SK-N-SH treated with all-trans-retinoic acid at 6 μM for 48 hours (cell line): ENCODE measurements around the gene CCNJL.

ENCODE experiments used
- ARNTL ChIP-seq: fragments of 450-650 bp; formaldehyde crosslinking; IDR thresholded peaks from 2 replicates; pipeline ENCODE4 v1.5.0; 2020; ENCODE audit warnings: low read depth, mild to moderate bottlenecking, moderate library complexity, borderline replicate concordance
- CREB5 ChIP-seq: fragments of 250-450 bp; sonication (Bioruptor Pico); IDR thresholded peaks from 2 replicates; pipeline ENCODE4 v1.5.1; 2020; ENCODE audit warnings: low read depth, mild to moderate bottlenecking, moderate library complexity
- CSDC2 ChIP-seq: fragments of 250-450 bp; sonication (Bioruptor Pico); IDR thresholded peaks from 2 replicates; pipeline ENCODE4 v1.5.0; 2020; ENCODE audit warnings: mild to moderate bottlenecking, moderate library complexity
- ESRRG ChIP-seq: fragments of 250-450 bp; sonication (Bioruptor Pico); IDR thresholded peaks from 2 replicates; pipeline ENCODE4 v1.6.1; 2021; ENCODE audit warnings: mild to moderate bottlenecking
- ISL1 ChIP-seq: fragments of 250-450 bp; sonication (Bioruptor Pico); IDR thresholded peaks from 2 replicates; pipeline ENCODE4 v2.1.2; 2022; ENCODE audit warnings: mild to moderate bottlenecking, moderate library complexity
- OSR1 ChIP-seq: fragments of 250-450 bp; sonication (Bioruptor Pico); IDR thresholded peaks from 2 replicates; pipeline ENCODE4 v1.8.0; 2022; ENCODE audit warnings: moderate library complexity, mild to moderate bottlenecking, inconsistent platforms
- PATZ1 ChIP-seq: fragments of 250-450 bp; sonication (Bioruptor Pico); IDR thresholded peaks from 2 replicates; pipeline ENCODE4 v1.8.0; 2020; ENCODE audit warnings: mild to moderate bottlenecking, moderate library complexity, borderline replicate concordance
- RARB ChIP-seq: fragments of 250-450 bp; sonication (Bioruptor Pico); IDR thresholded peaks from 2 replicates; pipeline ENCODE4 v1.8.0; 2021; ENCODE audit warnings: mild to moderate bottlenecking, moderate library complexity
- TOX ChIP-seq: fragments of 250-450 bp; sonication (Bioruptor Pico); IDR thresholded peaks from 2 replicates; pipeline ENCODE4 v1.8.0; 2021; ENCODE audit warnings: mild to moderate bottlenecking, moderate library complexity, borderline replicate concordance
- ZFP30 ChIP-seq: fragments of 450-650 bp; formaldehyde crosslinking; IDR thresholded peaks from 2 replicates; pipeline ENCODE4 v1.5.0; 2022; ENCODE audit warnings: mild to moderate bottlenecking, moderate library complexity
- ZNF565 ChIP-seq: fragments of 450-650 bp; formaldehyde crosslinking; conservative IDR thresholded peaks from 2 replicates; pipeline ENCODE4 v1.5.0; 2020; ENCODE audit warnings: low read depth, mild to moderate bottlenecking, moderate library complexity
- ZNF70 ChIP-seq: fragments of 450-650 bp; formaldehyde crosslinking; IDR thresholded peaks from 2 replicates; pipeline ENCODE4 v1.5.0; 2020; ENCODE audit warnings: mild to moderate bottlenecking, moderate library complexity
- ZNF8 ChIP-seq: fragments of 450-650 bp; formaldehyde crosslinking; IDR thresholded peaks from 2 replicates; pipeline ENCODE4 v1.5.0; 2020; ENCODE audit warnings: mild to moderate bottlenecking, moderate library complexity

- TF ChIP-seq TOX (CRISPR knock-in tag), result no peak
- no peak for TF ChIP-seq ZFP30 (CRISPR knock-in tag)
- no peak for TF ChIP-seq ZNF70
- no peak for TF ChIP-seq OSR1
- TF ChIP-seq ESRRG (CRISPR knock-in tag), result no peak
- no peak for TF ChIP-seq RARB (CRISPR knock-in tag)
- TF ChIP-seq ZNF8 (CRISPR knock-in tag), result no peak
- no peak for TF ChIP-seq CSDC2
- no peak for TF ChIP-seq CREB5
- no peak for TF ChIP-seq ZNF565
- no peak for TF ChIP-seq PATZ1 (CRISPR knock-in tag)
- TF ChIP-seq ARNTL (CRISPR knock-in tag), result no peak
- TF ChIP-seq ISL1 (CRISPR knock-in tag), result no peak
Observed at GRCh38 chr5:160227012-160227411, 85.4 kb downstream of the CCNJL start.
